ENCODE measurements around the gene SEPTIN12. TPM values are rescaled to one million over a fixed set of nuclear protein-coding genes. Genes with fewer than 3 reads are reported as not detected.

Gene SEPTIN12
- total RNA-seq, 5 donors from 2014 or later (not counting 1 experiment from before 2014, with no cell fraction given): not detected

DNA sequence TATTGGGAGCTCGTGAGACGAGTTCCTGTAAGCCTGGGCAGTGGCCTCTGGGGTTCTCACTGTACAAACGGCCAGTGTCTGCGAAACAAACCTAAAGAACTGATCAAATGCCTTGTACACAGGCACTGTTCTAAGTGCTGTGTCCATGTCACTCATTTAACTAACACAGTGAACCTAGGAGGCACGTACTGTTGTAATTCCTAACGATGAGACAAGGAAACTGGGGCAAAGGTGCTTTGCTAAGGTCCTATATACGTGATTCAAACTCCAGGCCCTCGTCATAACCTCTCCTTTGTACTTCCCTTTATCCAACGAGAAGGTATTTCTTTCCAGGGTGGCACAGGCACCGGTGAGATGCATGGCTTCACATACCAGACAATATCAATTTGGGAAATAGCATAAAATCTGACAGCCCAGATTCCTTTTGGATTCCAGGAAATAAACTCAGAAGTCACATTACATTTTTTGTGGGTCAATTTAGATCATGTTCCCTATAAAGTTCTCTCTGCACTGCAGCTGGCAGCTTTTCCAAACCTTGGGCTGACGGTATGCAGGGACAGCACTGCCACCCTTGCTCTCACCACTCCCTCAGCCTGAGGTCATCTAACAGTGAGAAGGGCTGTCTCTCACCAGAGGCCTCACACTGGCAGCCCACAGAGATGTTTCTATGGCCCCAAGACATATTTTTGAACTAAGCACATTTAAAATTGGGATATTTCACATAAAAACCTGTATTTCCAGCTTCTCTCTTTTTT is 40.6 kb upstream of the SEPTIN12 start:
- H3K36me3 Mint-ChIP-seq: peaks cover 48% of the 10 kb centered on the region
- Histone ChIP-seq H3K27me3 (replicated peaks in 1 of 2; ENCODE audit: control insufficient read depth in 2 of 2, extremely low read depth in 1 of 2, insufficient read depth in 2 of 2, low read length in 1 of 2) (no peaks in the 10 kb centered on the region), H3K9me3 (no peaks in the 10 kb centered on the region), H3K4me3 (ENCODE audit: control insufficient read depth in 1 of 2, extremely low read depth in 1 of 2, low read length in 1 of 2) (no peak overlapping the region), H3K4me1 (ENCODE audit: control insufficient read depth in 1 of 2, extremely low read depth in 1 of 2, insufficient read depth in 2 of 2, low read length in 2 of 2) (no peaks in the 10 kb centered on the region), H3K27ac (ENCODE audit: low read length) (no peak overlapping the region), H3K36me3 (ENCODE audit: control insufficient read depth in 2 of 2, extremely low read depth in 1 of 2, insufficient read depth in 1 of 2, low read length in 1 of 2) (peaks cover 14 to 86% of the 10 kb centered on the region in 2 donors)
- H3K4me3 Mint-ChIP-seq: no peak overlapping the region
- H3K4me1 Mint-ChIP-seq: peaks cover 4 to 12% (median 12%) of the 10 kb centered on the region in 3 donors
- WGBS (ENCODE audit: insufficient coverage): 98% methylated on average over 11 of the region's 11 CpGs
- POLR2A ChIA-PET: interaction anchor here in 1 of 2 donors (0.7 kb wide), 1 partner anchor 20 kb away, joined by 3 read pairs; no protein-coding TSS in a partner anchor
- CTCF ChIA-PET: interaction anchor here in 1 of 2 donors (0.9 kb wide), 1 partner anchor 125 kb away, joined by 4 read pairs; no protein-coding TSS in a partner anchor
- DNase-seq (no peak), ATAC-seq (replicated peaks in 1 of 4) (no peak)
- H3K27ac Mint-ChIP-seq: peak overlapping the region in 1 of 2 donors; percentile 4
- no peaks in the 10 kb centered on the region for H3K27me3 Mint-ChIP-seq
- no peaks in the 10 kb centered on the region for H3K9me3 Mint-ChIP-seq

DNA sequence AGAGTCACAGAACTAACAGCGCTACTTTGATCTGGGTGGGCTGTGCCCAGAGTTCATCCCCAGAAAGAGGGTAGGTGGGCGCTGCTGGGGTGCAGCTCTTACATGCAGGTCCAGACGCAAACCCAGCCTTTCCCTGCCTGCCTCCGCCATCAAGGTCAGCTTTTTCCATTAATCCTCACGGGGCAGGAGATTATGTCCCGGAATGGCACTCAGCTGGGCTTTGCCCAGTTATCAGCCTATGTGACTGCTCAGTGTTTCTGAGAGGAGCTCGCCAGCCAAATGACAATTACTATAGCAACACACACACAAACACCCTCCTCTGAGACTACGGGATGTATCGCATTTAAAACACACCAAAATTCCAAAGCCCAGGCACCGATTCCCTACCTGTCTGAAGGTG is 38.8 kb upstream of the SEPTIN12 start:
- Mint-ChIP-seq H3K4me3 (no peak overlapping the region), H3K36me3 (peaks cover 47% of the 10 kb centered on the region), H3K9me3 (no peaks in the 10 kb centered on the region), H3K27me3 (no peaks in the 10 kb centered on the region), H3K27ac (no peak overlapping the region), H3K4me1 (no peaks in the 10 kb centered on the region)
- Histone ChIP-seq H3K36me3 (ENCODE audit: control insufficient read depth in 2 of 2, extremely low read depth in 1 of 2, insufficient read depth in 1 of 2, low read length in 1 of 2) (peaks cover 14 to 85% of the 10 kb centered on the region in 2 donors), H3K9me3 (no peaks in the 10 kb centered on the region), H3K27ac (ENCODE audit: low read length) (no peak overlapping the region), H3K4me3 (ENCODE audit: control insufficient read depth in 1 of 2, extremely low read depth in 1 of 2, low read length in 1 of 2) (no peak overlapping the region), H3K4me1 (ENCODE audit: control insufficient read depth in 1 of 2, extremely low read depth in 1 of 2, insufficient read depth in 2 of 2, low read length in 2 of 2) (no peaks in the 10 kb centered on the region), H3K27me3 (replicated peaks in 1 of 2; ENCODE audit: control insufficient read depth in 2 of 2, extremely low read depth in 1 of 2, insufficient read depth in 2 of 2, low read length in 1 of 2) (no peaks in the 10 kb centered on the region)
- ATAC-seq (replicated peaks in 1 of 4) (no peak), DNase-seq (no peak)
- 97% methylated on average over 10 of the region's 10 CpGs for WGBS (ENCODE audit: insufficient coverage)
- ChIA-PET POLR2A (interaction anchor here in 1 of 2 donors (0.6 kb wide), 1 partner anchor 13 kb away, joined by 3 read pairs; no protein-coding TSS in a partner anchor), CTCF (no interaction called here)

DNA sequence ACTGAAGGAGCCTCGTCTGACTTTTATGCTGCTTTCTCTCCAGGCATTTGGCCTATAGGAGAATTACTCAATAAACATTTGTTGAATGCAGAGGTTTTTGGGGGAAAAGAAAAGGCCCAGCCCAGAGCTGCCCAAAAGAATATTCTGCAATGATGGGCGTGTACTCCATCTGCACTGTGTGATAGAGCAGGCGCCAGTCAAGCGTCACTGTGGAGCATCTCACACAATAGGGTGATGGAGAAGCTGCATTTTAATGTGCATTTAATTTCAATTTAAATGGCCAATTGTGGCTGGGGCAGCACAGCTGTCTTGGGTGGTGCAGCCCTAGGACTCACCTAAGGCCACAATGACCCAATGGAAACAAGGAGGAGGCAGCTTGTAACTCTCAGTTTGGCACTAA is 38.4 kb upstream of the SEPTIN12 start:
- ChIA-PET POLR2A (no interaction called here), CTCF (no interaction called here)
- Histone ChIP-seq H3K36me3 (ENCODE audit: control insufficient read depth in 2 of 2, extremely low read depth in 1 of 2, insufficient read depth in 1 of 2, low read length in 1 of 2) (peaks cover 14 to 85% of the 10 kb centered on the region in 2 donors), H3K9me3 (no peaks in the 10 kb centered on the region), H3K27ac (ENCODE audit: low read length) (no peak overlapping the region), H3K27me3 (replicated peaks in 1 of 2; ENCODE audit: control insufficient read depth in 2 of 2, extremely low read depth in 1 of 2, insufficient read depth in 2 of 2, low read length in 1 of 2) (no peaks in the 10 kb centered on the region), H3K4me3 (ENCODE audit: control insufficient read depth in 1 of 2, extremely low read depth in 1 of 2, low read length in 1 of 2) (no peak overlapping the region), H3K4me1 (ENCODE audit: control insufficient read depth in 1 of 2, extremely low read depth in 1 of 2, insufficient read depth in 2 of 2, low read length in 2 of 2) (no peaks in the 10 kb centered on the region)
- H3K36me3 Mint-ChIP-seq: peaks cover 47% of the 10 kb centered on the region
- no peak overlapping the region for H3K27ac Mint-ChIP-seq
- H3K4me1 Mint-ChIP-seq: no peaks in the 10 kb centered on the region
- H3K27me3 Mint-ChIP-seq: no peaks in the 10 kb centered on the region
- H3K9me3 Mint-ChIP-seq: no peaks in the 10 kb centered on the region
- ATAC-seq (replicated peaks in 1 of 4) (no peak), DNase-seq (no peak)
- WGBS (ENCODE audit: insufficient coverage): 100% methylated on average over 3 of the region's 4 CpGs
- no peak overlapping the region for H3K4me3 Mint-ChIP-seq

DNA sequence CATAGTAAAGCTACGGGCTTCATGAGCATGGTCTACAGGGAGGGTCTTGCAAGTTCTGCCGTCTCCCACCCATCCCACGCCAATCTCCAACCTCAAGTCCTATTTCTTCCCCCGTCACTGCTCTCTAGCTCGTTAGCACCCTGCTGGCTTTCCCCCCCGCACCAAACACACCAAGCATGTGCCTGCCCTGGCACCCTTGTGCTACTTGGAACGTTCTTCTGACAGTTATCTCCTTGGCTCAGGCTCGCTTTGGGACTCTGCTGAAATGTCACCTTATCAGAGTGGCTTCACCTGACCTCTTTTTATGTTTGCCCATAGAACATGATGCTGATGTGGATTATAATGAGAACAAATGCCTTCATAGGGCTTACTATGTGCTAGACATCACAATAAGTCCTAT is 37.1 kb upstream of the SEPTIN12 start:
- Mint-ChIP-seq H3K9me3 (no peaks in the 10 kb centered on the region), H3K36me3 (peaks cover 43% of the 10 kb centered on the region), H3K27me3 (no peaks in the 10 kb centered on the region), H3K4me1 (no peaks in the 10 kb centered on the region), H3K4me3 (no peak overlapping the region), H3K27ac (no peak overlapping the region)
- DNase-seq: no peak
- no peak overlapping the region for H3K4me3 ChIP-seq (ENCODE audit: control insufficient read depth in 1 of 2, extremely low read depth in 1 of 2, low read length in 1 of 2)
- no peaks in the 10 kb centered on the region for H3K4me1 ChIP-seq (ENCODE audit: control insufficient read depth in 1 of 2, extremely low read depth in 1 of 2, insufficient read depth in 2 of 2, low read length in 2 of 2)
- H3K27me3 ChIP-seq (replicated peaks in 1 of 2; ENCODE audit: control insufficient read depth in 2 of 2, extremely low read depth in 1 of 2, insufficient read depth in 2 of 2, low read length in 1 of 2): no peaks in the 10 kb centered on the region
- ATAC-seq (replicated peaks in 1 of 4): no peak
- CTCF ChIA-PET: interaction anchor here in 1 of 2 donors (0.6 kb wide), 1 partner anchor 84 kb away, joined by 4 read pairs; no protein-coding TSS in a partner anchor
- H3K27ac ChIP-seq (ENCODE audit: low read length): no peak overlapping the region
- POLR2A ChIA-PET: no interaction called here
- peaks cover 10 to 85% of the 10 kb centered on the region in 2 donors for H3K36me3 ChIP-seq (ENCODE audit: control insufficient read depth in 2 of 2, extremely low read depth in 1 of 2, insufficient read depth in 1 of 2, low read length in 1 of 2)
- H3K9me3 ChIP-seq: no peaks in the 10 kb centered on the region
- 100% methylated on average over 6 of the region's 8 CpGs for WGBS (ENCODE audit: insufficient coverage)

DNA sequence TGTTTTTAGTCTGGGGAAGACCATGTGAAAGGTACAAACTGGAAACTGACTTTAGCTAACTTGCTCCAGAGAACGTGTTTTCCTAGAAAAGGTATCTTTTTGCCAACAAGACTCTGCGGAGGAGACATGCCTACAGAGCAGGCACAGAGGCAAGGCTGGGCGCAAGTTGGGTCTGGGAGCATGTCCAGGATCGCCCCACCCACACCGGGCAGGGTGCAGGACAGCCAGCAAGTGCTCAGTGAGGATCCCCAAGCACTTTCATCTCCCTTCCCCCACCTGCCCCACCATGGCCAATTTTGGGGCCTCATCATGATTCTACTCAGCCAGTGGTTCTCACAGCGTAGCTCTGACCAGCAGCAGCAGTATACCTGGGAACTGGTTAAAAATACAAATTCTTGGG is 32.5 kb upstream of the SEPTIN12 start:
- CTCF ChIA-PET: no interaction called here
- WGBS (ENCODE audit: insufficient coverage): 93% methylated on average over 5 of the region's 6 CpGs
- POLR2A ChIA-PET: no interaction called here
- H3K27ac ChIP-seq (ENCODE audit: low read length): no peak overlapping the region
- H3K4me1 ChIP-seq (ENCODE audit: control insufficient read depth in 1 of 2, extremely low read depth in 1 of 2, insufficient read depth in 2 of 2, low read length in 2 of 2): no peaks in the 10 kb centered on the region
- H3K9me3 ChIP-seq: no peaks in the 10 kb centered on the region
- Mint-ChIP-seq H3K9me3 (no peaks in the 10 kb centered on the region), H3K27ac (no peak overlapping the region), H3K36me3 (peaks cover 45% of the 10 kb centered on the region), H3K4me3 (no peak overlapping the region), H3K27me3 (no peaks in the 10 kb centered on the region), H3K4me1 (no peaks in the 10 kb centered on the region)
- DNase-seq (no peak), ATAC-seq (replicated peaks in 1 of 4) (no peak)
- H3K27me3 ChIP-seq (replicated peaks in 1 of 2; ENCODE audit: control insufficient read depth in 2 of 2, extremely low read depth in 1 of 2, insufficient read depth in 2 of 2, low read length in 1 of 2): no peaks in the 10 kb centered on the region
- H3K36me3 ChIP-seq (ENCODE audit: control insufficient read depth in 2 of 2, extremely low read depth in 1 of 2, insufficient read depth in 1 of 2, low read length in 1 of 2): peaks cover 10 to 81% of the 10 kb centered on the region in 2 donors
- H3K4me3 ChIP-seq (ENCODE audit: control insufficient read depth in 1 of 2, extremely low read depth in 1 of 2, low read length in 1 of 2): no peak overlapping the region

DNA sequence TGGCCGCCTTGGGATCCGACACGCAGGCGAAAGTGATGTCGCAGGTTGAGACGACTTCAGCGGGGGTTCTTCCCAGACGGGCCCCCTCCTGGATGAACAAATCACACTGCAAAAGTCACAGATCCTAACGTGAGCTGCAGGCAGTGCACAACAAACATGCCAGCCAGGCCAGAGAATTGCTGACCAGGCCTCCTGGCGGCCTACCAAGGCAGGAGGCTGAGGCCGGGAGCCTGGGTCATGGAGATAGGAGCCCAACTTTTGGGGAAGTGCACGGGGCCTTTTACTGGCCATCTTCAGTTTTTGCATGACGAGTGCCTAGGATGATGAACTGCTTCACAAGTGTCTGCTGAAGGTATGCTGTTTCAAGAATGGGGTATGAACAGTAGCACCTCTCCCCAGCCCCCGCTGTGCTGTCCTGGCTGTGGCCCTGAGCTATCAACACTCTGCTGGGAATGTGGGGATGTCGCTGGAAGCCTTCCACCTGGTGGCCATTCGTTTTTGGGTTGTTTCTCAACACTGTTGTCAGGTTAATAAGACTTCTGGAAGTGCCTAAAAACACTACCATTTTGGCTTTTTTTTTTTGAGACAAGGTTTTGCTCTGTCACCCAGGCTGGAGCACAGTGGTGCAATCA is 26.5 kb upstream of the SEPTIN12 start:
- H3K4me1 ChIP-seq (ENCODE audit: control insufficient read depth in 1 of 2, extremely low read depth in 1 of 2, insufficient read depth in 2 of 2, low read length in 2 of 2): no peaks in the 10 kb centered on the region
- H3K9me3 ChIP-seq: no peaks in the 10 kb centered on the region
- DNase-seq (no peak), ATAC-seq (replicated peaks in 1 of 4) (no peak)
- H3K4me3 ChIP-seq (ENCODE audit: control insufficient read depth in 1 of 2, extremely low read depth in 1 of 2, low read length in 1 of 2): no peak overlapping the region
- H3K9me3 Mint-ChIP-seq: no peaks in the 10 kb centered on the region
- peaks cover 46% of the 10 kb centered on the region for H3K36me3 Mint-ChIP-seq
- H3K27me3 Mint-ChIP-seq: no peaks in the 10 kb centered on the region
- H3K4me1 Mint-ChIP-seq: no peaks in the 10 kb centered on the region
- no peak overlapping the region for H3K27ac Mint-ChIP-seq
- H3K27ac ChIP-seq (ENCODE audit: low read length): no peak overlapping the region
- ChIA-PET CTCF (no interaction called here), POLR2A (interaction anchor here in 1 of 2 donors (0.7 kb wide), 1 partner anchor 13 kb away, joined by 3 read pairs; no protein-coding TSS in a partner anchor)
- H3K4me3 Mint-ChIP-seq: no peak overlapping the region
- no peaks in the 10 kb centered on the region for H3K27me3 ChIP-seq (replicated peaks in 1 of 2; ENCODE audit: control insufficient read depth in 2 of 2, extremely low read depth in 1 of 2, insufficient read depth in 2 of 2, low read length in 1 of 2)
- WGBS (ENCODE audit: insufficient coverage): 97% methylated on average over 15 of the region's 16 CpGs
- H3K36me3 ChIP-seq (ENCODE audit: control insufficient read depth in 2 of 2, extremely low read depth in 1 of 2, insufficient read depth in 1 of 2, low read length in 1 of 2): peaks cover 13 to 59% of the 10 kb centered on the region in 2 donors

Measured in T-cell (primary cell).